Gastrocnemius medialis (tissue), 4 donors: ENCODE measurements around the gene GTF2H3. TPM values are rescaled to one million over a fixed set of nuclear protein-coding genes. Genes with fewer than 3 reads are reported as not detected.

Experiments used
- ATAC-seq, 2 donors: fragments of 150-250 bp; one replicate each; pipeline ENCODE4 v1.9.1; 2016
- DNase-seq, 2 donors: peaks; one replicate each; pipeline ENCODE4 v3.0.0-alpha.2; 2019
- H3K27ac ChIP-seq, 4 donors: fragments of 200-600 bp; sonication (generic); 1 replicate in 1 of 4; 2 replicates in 3 of 4; pipeline ENCODE4 v1.5.1; 2016 to 2018; ENCODE audit warnings: mild to moderate bottlenecking in 2 of 4, moderate library complexity in 1 of 4
- H3K27me3 ChIP-seq, 3 donors: fragments of 200-600 bp; sonication (generic) in 2 of 3; 1 replicate in 1 of 3; 2 replicates in 2 of 3; pipeline versions ENCODE4 v1.5.1 to v1.6.0; 2016 to 2019; ENCODE audit warnings: mild to moderate bottlenecking in 1 of 3, moderate library complexity in 1 of 3
- H3K36me3 ChIP-seq, 2 donors: fragments of 200-600 bp; sonication (generic) in 1 of 2; one replicate each; pipeline ENCODE4 v1.5.1; 2017 to 2018
- H3K4me1 ChIP-seq, 2 donors: fragments of 200-600 bp; sonication (generic) in 1 of 2; one replicate each; pipeline ENCODE4 v1.5.1; 2016 to 2017; ENCODE audit warnings: mild to moderate bottlenecking in 2 of 2
- H3K4me3 ChIP-seq, 4 donors: fragments of 200-600 bp; sonication (generic) in 3 of 4; 1 replicate in 1 of 4; 2 replicates in 3 of 4; pipeline ENCODE4 v1.5.1; 2016 to 2019; ENCODE audit warnings: mild to moderate bottlenecking in 2 of 4
- H3K9me3 ChIP-seq, 3 donors: fragments of 200-600 bp; sonication (generic) in 2 of 3; 1 replicate in 1 of 3; 2 replicates in 2 of 3; pipeline ENCODE4 v1.5.1; 2016 to 2019
- CTCF ChIP-seq, 5 experiments: fragments of 450-650 bp in 3 of 5; fragments of 200-600 bp in 2 of 5; sonication (generic) in 2 of 5; IDR thresholded peaks in 4 of 5; conservative IDR thresholded peaks in 1 of 5; 1 replicate in 4 of 5; 2 replicates in 1 of 5; pipeline ENCODE4 v1.5.1; 2016 to 2019; ENCODE audit warnings: antibody characterized with exemption in 5 of 5, mild to moderate bottlenecking in 3 of 5, moderate library complexity in 3 of 5
- POLR2A ChIP-seq, 2 donors: fragments of 450-650 bp; IDR thresholded peaks; one replicate each; pipeline ENCODE4 v1.6.1; 2017; ENCODE audit warnings: antibody characterized with exemption in 2 of 2, mild to moderate bottlenecking in 2 of 2, moderate library complexity in 2 of 2
- in situ Hi-C, 4 donors: fragments of 200-750 bp; cut with MboI; loops; one replicate each; pipeline versions ENCODE4 v1.15.0 to v1.8.0; 2017; ENCODE audit warnings: low sequenced_read_pairs in 4 of 4
- intact Hi-C: fragments of 100-400 bp; cut with DNase I; formaldehyde crosslinking; loops from one replicate; pipeline ENCODE4 v1.15.1; 2023; ENCODE audit warnings: low total_unique reads
- total RNA-seq, 4 donors: library from RNA; depleted of rRNA; stranded (reverse); fragments of >200 nt; gene quantifications; one replicate each; pipeline versions ENCODE4 v1.1.0 to v1.2.3, GENCODE V29; 2016

The GTF2H3 gene
- total RNA-seq, 4 donors from 2014 or later = 11.5 to 14.3 (median 12.3) TPM

- no peaks in the 10 kb centered on the region for H3K9me3 ChIP-seq
- no peaks in the 10 kb centered on the region for H3K4me1 ChIP-seq
- ATAC-seq (no peak), DNase-seq (no peak)
- intact Hi-C loops = no loop called here
- H3K4me3 ChIP-seq = no peak overlapping the region
- peaks cover 0 to 65% of the 10 kb centered on the region in 2 donors for H3K36me3 ChIP-seq
- H3K27me3 ChIP-seq = no peaks in the 10 kb centered on the region
- in situ Hi-C loops = loop anchor here in 1 of 4 donors (25.0 kb wide), 1 partner anchor 1134 kb away; the partner anchor contains the start of gene ZCCHC8
- no peak for TF ChIP-seq POLR2A (IDR thresholded peaks at IDR 0.05)
- no peak for TF ChIP-seq CTCF (IDR thresholded peaks at IDR 0.05 in 4 of 5, conservative IDR thresholded peaks at IDR 0.05 in 1 of 5)
- no peak overlapping the region for H3K27ac ChIP-seq
These were observed 12.2 kb downstream of the GTF2H3 start for GRCh38 chr12:123645878-123646277.

- intact Hi-C loops = no loop called here
- no peaks in the 10 kb centered on the region for H3K9me3 ChIP-seq
- no peaks in the 10 kb centered on the region for H3K27me3 ChIP-seq
- H3K4me3 ChIP-seq = no peak overlapping the region
- in situ Hi-C loops = loop anchor here in 1 of 4 donors (25.0 kb wide), 1 partner anchor 1136 kb away; the partner anchor contains the start of gene ZCCHC8
- ATAC-seq (no peak), DNase-seq (no peak)
- H3K4me1 ChIP-seq = no peaks in the 10 kb centered on the region
- peaks cover 0 to 71% of the 10 kb centered on the region in 2 donors for H3K36me3 ChIP-seq
- TF ChIP-seq CTCF (IDR thresholded peaks at IDR 0.05 in 4 of 5, conservative IDR thresholded peaks at IDR 0.05 in 1 of 5) (no peak), POLR2A (IDR thresholded peaks at IDR 0.05) (no peak)
- H3K27ac ChIP-seq = no peak overlapping the region
These were observed 14.8 kb downstream of the GTF2H3 start for GRCh38 chr12:123648401-123648800.

- intact Hi-C loops (no loop called here), in situ Hi-C loops (no loop called here)
These were observed 20.6 kb downstream of the GTF2H3 start for GRCh38 chr12:123654129-123654701.

GRCh38 chr12:123655420-123655819 is 21.8 kb downstream of the GTF2H3 start:
- Histone ChIP-seq H3K4me3 (no peak overlapping the region), H3K27ac (no peak overlapping the region), H3K4me1 (no peaks in the 10 kb centered on the region), H3K27me3 (no peaks in the 10 kb centered on the region), H3K9me3 (no peaks in the 10 kb centered on the region), H3K36me3 (peaks cover 0 to 49% of the 10 kb centered on the region in 2 donors)
- DNase-seq (no peak), ATAC-seq (no peak)
- TF ChIP-seq CTCF (IDR thresholded peaks at IDR 0.05 in 4 of 5, conservative IDR thresholded peaks at IDR 0.05 in 1 of 5) (no peak), POLR2A (IDR thresholded peaks at IDR 0.05) (no peak)
- intact Hi-C loops = no loop called here
- in situ Hi-C loops = no loop called here

More at GRCh38 chr12:123654129-123654701, 20.6 kb downstream of the GTF2H3 start:
- Histone ChIP-seq H3K4me1 (no peaks in the 10 kb centered on the region), H3K27me3 (no peaks in the 10 kb centered on the region), H3K4me3 (no peak overlapping the region), H3K9me3 (no peaks in the 10 kb centered on the region), H3K27ac (no peak overlapping the region), H3K36me3 (peaks cover 0 to 57% of the 10 kb centered on the region in 2 donors)
- ATAC-seq (no peak), DNase-seq (no peak)
- TF ChIP-seq POLR2A (IDR thresholded peaks at IDR 0.05) = no peak
- TF ChIP-seq CTCF (IDR thresholded peaks at IDR 0.05 in 4 of 5, conservative IDR thresholded peaks at IDR 0.05 in 1 of 5) = no peak

- in situ Hi-C loops (no loop called here), intact Hi-C loops (no loop called here)
- no peaks in the 10 kb centered on the region for H3K9me3 ChIP-seq
- peaks cover 0 to 39% of the 10 kb centered on the region in 2 donors for H3K36me3 ChIP-seq
- ATAC-seq (no peak), DNase-seq (no peak)
- H3K4me3 ChIP-seq = no peak overlapping the region
- no peaks in the 10 kb centered on the region for H3K4me1 ChIP-seq
- H3K27ac ChIP-seq = no peak overlapping the region
- no peak for TF ChIP-seq POLR2A (IDR thresholded peaks at IDR 0.05)
- no peak for TF ChIP-seq CTCF (IDR thresholded peaks at IDR 0.05 in 4 of 5, conservative IDR thresholded peaks at IDR 0.05 in 1 of 5)
- H3K27me3 ChIP-seq = no peaks in the 10 kb centered on the region
These were observed 22.8 kb downstream of the GTF2H3 start for GRCh38 chr12:123656392-123656791.
